GM21423 (cell line): ENCODE measurements around the gene KRTAP11-1.

Source experiments
- ATAC-seq: cut with Tn5 transposase; IDR thresholded peaks from one replicate; pipeline ENCODE4 v1.9.1; 2021; ENCODE audit warnings: mild to moderate bottlenecking, moderate library complexity; ENCODE audit not compliant: unreplicated experiment

The KRTAP11-1 gene, protein sequence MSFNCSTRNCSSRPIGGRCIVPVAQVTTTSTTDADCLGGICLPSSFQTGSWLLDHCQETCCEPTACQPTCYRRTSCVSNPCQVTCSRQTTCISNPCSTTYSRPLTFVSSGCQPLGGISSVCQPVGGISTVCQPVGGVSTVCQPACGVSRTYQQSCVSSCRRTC

DNA sequence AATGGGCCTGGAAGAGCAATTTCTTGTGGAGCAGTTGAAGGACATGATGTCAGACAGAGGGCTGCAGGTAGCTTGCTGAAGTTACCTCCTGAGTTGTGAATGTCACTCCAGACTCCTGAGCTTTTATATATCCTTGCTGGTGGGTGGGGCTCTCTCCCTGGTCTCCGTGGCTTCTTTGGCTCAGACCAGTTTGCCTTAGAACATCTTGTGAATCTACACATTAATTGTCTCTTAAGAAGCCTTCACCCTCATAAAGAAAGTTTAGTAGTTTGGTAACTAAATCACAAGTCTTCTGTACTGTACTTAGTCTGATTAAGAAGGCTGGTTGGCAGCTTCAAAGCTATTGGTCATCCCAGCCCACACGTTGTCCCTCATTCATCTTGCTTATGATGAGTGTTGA is at the start of gene KRTAP11-1:
TSS of gene KRTAP11-1 (minus strand) at position 101 of the 400 bp plus-strand sequence. CDS start at position 45, 56 bp downstream.
- no peak for ATAC-seq

GRCh38 chr21:30924146-30924700 is 42.8 kb upstream of the KRTAP11-1 start:
- ATAC-seq: no peak

- no peak for ATAC-seq
Measured at GRCh38 chr21:30921129-30921528, 39.7 kb upstream of the KRTAP11-1 start.

- no peak for ATAC-seq
Measured at GRCh38 chr21:30917557-30917956, 36.2 kb upstream of the KRTAP11-1 start.

GRCh38 chr21:30900881-30901280 is 19.5 kb upstream of the KRTAP11-1 start:
- ATAC-seq: no peak

- ATAC-seq: no peak
Measured at GRCh38 chr21:30882866-30883597, 1.7 kb upstream of the KRTAP11-1 start.

- ATAC-seq: no peak
Measured at GRCh38 chr21:30880914-30881313, 466 bp downstream of the KRTAP11-1 start.

DNA sequence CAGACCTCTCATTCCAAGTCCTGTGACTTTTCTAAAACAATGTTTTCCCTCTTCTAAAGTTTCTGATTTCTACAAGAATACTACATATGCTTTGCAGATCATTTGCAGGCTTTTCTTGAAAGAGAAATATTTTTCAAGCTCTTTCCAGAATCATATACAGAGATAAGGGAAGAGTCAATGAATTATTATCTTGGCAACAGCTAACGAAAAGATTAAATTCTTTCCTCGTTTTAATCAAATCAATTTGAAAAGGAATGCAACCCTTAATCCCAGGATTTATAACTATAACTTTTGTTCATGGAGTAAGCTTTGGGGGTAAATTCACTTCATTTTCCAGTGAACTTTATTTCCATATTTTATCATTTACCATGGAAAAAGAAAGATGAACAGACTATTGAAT is 6.9 kb downstream of the KRTAP11-1 start:
- no peak for ATAC-seq

GRCh38 chr21:30847627-30848500 is 33.5 kb downstream of the KRTAP11-1 start:
- no peak for ATAC-seq

- no peak for ATAC-seq
Measured at GRCh38 chr21:30842990-30843389, 38.4 kb downstream of the KRTAP11-1 start.

- no peak for ATAC-seq
Measured at GRCh38 chr21:30839304-30839703, 42.1 kb downstream of the KRTAP11-1 start.

- no peak for ATAC-seq
Measured at GRCh38 chr21:30838536-30838935, 42.8 kb downstream of the KRTAP11-1 start.

GRCh38 chr21:30831194-30831765 is 50.1 kb downstream of the KRTAP11-1 start:
- no peak for ATAC-seq
